HG03139 (cell line): ENCODE results near the gene SLC17A2.
"Not testable (repeated sequence)": the region's sequence is repeated elsewhere in the genome, so short reads cannot be mapped to it uniquely, and the experiment has no call there.

Experiments
- ATAC-seq: cut with Tn5 transposase; IDR thresholded peaks from one replicate; pipeline ENCODE4 v1.9.1; 2021; ENCODE audit not compliant: unreplicated experiment

SLC17A2 gene

GRCh38 chr6:25951296-25952032, 21.0 kb upstream of the SLC17A2 start:
- no peak for ATAC-seq

- no peak for ATAC-seq
Observed at GRCh38 chr6:25950297-25950696, 19.8 kb upstream of the SLC17A2 start.

GRCh38 chr6:25949695-25950094, 19.2 kb upstream of the SLC17A2 start:
- no peak for ATAC-seq

GRCh38 chr6:25947492-25947891, 17.0 kb upstream of the SLC17A2 start:
- not testable (repeated sequence) for ATAC-seq

GRCh38 chr6:25946631-25947030, 16.1 kb upstream of the SLC17A2 start:
- ATAC-seq, result no peak

GRCh38 chr6:25945738-25946137, 15.2 kb upstream of the SLC17A2 start:
- not testable (repeated sequence) for ATAC-seq

- no peak for ATAC-seq
Observed at GRCh38 chr6:25944688-25945574, 14.4 kb upstream of the SLC17A2 start.

- no peak for ATAC-seq
Observed at GRCh38 chr6:25943887-25944286, 13.4 kb upstream of the SLC17A2 start.

GRCh38 chr6:25942561-25943147, 12.2 kb upstream of the SLC17A2 start:
- no peak for ATAC-seq

- ATAC-seq, result no peak
Observed at GRCh38 chr6:25939593-25939992, 9.1 kb upstream of the SLC17A2 start.

- no peak for ATAC-seq
Observed at GRCh38 chr6:25935953-25936352, 5.5 kb upstream of the SLC17A2 start.

GRCh38 chr6:25934735-25935313, 4.3 kb upstream of the SLC17A2 start:
- no peak for ATAC-seq

- ATAC-seq, result no peak
Observed at GRCh38 chr6:25934156-25934555, 3.7 kb upstream of the SLC17A2 start.

GRCh38 chr6:25931411-25931709, 869 bp upstream of the SLC17A2 start:
- no peak for ATAC-seq

GRCh38 chr6:25929785-25930184, 706 bp downstream of the SLC17A2 start:
- not testable (repeated sequence) for ATAC-seq

GRCh38 chr6:25928562-25929324, 1.7 kb downstream of the SLC17A2 start:
- no peak for ATAC-seq

- ATAC-seq, result no peak
Observed at GRCh38 chr6:25927756-25928216, 2.7 kb downstream of the SLC17A2 start.

GRCh38 chr6:25927178-25927577, 3.3 kb downstream of the SLC17A2 start:
- no peak for ATAC-seq

GRCh38 chr6:25925876-25926275, 4.6 kb downstream of the SLC17A2 start:
- ATAC-seq, result no peak

GRCh38 chr6:25922301-25922700, 8.2 kb downstream of the SLC17A2 start:
- ATAC-seq, result no peak
